GM15510 (cell line): ENCODE data around the gene LGI1.

Source experiments
- POLR2A ChIP-seq: IDR thresholded peaks from 3 replicates; pipeline ENCODE4 v1.6.1; 2011; ENCODE audit warnings: borderline replicate concordance; ENCODE audit not compliant: insufficient read length; ENCODE audit errors: extremely low read depth

Gene LGI1

DNA sequence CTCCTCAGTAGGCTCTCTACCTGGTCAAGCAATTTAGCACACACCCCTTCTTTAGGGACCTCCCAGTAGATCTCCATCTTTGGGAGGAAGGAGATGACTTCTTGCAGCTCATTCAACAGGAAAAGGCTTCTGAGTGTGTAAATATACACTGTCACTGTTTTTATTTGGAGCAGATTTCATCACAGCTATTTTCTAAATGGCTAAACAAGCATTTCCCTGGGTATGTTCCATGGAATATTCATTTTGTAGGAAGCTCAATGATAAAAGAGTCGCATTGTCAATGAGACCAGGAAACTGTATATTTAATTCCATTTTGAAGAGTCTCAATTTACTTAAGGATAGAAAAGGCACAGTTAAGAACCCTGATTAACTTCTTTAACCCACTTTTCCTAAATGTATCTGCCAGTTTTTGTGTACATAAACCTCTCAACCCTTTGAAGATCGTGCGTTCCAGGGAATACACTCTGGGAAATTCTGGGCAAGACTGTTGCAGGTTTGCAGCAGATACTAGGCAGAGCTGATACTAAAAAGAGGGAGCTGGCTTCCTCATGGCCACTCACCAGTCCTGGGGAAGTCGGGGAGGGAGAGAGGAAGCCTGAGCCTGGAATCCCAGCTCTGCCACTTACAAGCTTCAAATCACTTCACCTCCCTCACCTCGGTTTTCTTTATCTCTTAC, 10.1 kb downstream of the LGI1 start:
- TF ChIP-seq POLR2A: no peak

DNA sequence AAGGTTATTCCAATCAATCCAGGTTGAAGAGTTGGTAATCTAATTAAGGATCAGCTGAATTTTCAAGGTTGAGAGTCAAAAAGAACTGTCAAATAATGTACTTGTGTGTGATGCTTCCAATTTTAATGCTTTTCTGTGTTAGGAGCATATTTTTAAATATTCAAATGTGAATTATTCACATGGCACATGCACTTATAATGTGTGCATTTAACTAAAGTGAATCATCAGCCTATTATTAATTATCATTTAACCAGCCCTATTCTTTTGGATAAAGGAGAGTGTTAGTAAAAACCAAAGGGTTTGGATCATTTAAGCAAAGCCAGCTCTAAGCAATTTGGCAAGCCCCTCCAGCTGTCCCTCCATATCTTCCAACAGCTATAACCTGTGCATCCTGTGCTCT, 11.2 kb downstream of the LGI1 start:
- TF ChIP-seq POLR2A: no peak

DNA sequence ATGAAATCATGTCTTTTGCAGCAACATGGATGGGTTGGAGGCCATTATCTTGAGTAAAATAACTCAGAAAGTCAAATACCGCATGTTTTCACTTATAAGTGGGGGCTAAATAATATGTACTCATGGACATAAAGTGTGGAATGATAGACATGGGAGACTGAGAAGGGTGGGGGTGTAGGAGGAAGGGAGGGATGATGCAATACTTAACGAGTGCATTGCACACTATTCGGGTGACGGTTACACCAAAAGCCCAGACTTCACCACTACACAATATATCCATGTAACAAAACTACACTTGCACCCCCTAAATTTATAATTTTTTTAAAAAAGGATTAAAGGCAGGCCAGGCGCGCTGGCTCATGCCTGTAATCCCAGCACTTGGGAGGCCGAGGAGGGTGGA, 13.6 kb downstream of the LGI1 start:
- no peak for TF ChIP-seq POLR2A

DNA sequence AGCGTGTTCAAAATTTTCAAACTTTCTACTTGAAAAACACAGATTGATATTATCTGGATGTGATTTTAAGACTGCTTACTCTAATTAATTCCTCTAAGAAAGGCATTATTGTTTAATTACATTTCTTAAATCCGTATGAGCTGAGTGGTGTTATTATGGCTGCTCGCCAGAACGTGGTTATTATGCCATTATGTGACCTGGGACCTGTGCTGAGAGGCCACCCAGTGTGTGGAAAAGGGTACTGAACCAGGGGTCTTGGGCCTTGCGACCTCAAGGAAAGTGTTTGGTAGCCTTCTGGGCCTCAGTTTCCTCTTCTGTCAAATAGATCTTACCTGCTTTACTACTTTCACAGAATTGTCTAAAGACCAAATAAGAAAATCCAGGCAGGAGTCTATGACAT, 15.4 kb downstream of the LGI1 start:
- no peak for TF ChIP-seq POLR2A

DNA sequence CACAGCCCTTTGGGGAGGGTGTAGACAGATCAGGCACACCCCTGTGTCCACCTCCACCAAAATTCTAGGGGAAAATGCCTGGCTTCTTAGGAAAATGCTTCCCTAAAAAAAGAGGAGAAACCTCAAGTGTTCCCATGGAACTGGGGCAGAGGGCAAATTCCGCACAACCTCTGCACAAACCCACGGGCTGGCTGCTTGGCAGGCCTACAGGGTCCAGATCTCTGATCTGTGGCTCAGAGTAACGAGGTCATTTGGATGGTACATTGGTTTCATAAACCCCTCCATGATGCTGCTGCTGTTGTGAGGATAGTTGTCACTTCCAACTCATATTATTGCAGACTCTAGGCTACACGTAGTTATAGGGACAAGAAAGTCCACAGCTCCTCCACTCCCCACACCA, 16.0 kb downstream of the LGI1 start:
- TF ChIP-seq POLR2A: no peak

- no peak for TF ChIP-seq POLR2A
Observed at GRCh38 chr10:93775356-93775755, 17.6 kb downstream of the LGI1 start.

GRCh38 chr10:93777092-93777491, 19.4 kb downstream of the LGI1 start:
- no peak for TF ChIP-seq POLR2A

DNA sequence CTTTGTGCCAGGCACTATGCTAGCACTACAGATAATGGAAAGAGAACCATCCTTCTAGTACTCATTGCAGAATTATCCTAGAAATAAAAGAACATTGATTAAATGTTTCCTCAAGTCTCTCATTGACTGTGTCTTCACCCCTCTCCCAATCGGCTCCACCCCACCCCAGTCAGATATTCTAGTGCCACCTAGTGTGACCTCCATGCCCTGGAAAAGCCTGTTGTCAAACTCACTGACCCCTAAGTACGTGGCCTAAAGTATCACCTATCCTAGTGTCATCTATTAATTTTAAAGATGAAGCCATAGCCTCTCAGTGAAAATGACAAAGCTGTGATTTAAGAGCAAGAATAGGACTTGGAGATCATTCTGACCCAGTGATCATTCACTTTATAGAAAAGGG, 26.3 kb downstream of the LGI1 start:
- no peak for TF ChIP-seq POLR2A

- no peak for TF ChIP-seq POLR2A
Observed at GRCh38 chr10:93788413-93789208, 30.9 kb downstream of the LGI1 start.

GRCh38 chr10:93790439-93790838, 32.7 kb downstream of the LGI1 start:
- TF ChIP-seq POLR2A: no peak

DNA sequence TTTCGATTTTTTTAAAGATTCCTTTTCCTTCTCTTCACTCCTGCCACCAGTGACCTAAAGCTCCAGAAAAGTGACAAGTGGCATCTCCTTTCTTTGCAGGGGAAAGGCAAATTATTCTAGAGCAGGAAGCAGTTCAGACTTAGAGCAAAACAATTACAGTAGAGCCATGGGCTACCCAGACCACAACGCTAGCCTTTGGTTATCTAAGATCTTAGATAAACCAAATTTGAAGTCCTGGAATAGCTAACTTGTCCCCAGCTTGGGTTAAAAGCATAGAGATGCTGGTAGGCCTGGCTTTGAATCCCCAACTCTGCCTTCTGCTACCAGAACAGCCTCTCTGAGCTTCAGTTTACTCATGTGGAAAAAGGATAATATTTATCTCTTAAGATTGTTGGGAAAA, 38.4 kb downstream of the LGI1 start:
- TF ChIP-seq POLR2A: no peak

- no peak for TF ChIP-seq POLR2A
Observed at GRCh38 chr10:93797825-93798224, 40.1 kb downstream of the LGI1 start.

GRCh38 chr10:93799155-93799708, 41.5 kb downstream of the LGI1 start:
- TF ChIP-seq POLR2A: no peak

DNA sequence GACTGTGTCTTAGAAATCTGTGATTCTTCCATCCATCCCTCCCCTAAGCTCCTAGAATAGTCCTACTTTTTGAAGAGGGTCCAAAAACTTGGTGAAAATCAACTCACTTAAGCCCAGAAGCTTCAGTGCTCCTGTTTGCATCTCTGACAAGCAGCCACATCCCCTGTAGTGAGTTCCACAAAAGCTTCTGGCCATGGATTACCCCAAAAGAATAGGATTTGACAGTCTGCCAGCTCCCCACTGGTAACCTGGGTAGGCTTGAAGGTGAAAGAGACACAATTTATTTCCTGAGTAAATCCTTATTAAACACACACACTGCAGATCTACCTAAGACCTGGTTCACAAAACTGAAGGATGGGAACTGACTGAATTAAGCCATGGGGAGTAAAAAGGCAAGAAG, 46.5 kb downstream of the LGI1 start:
- no peak for TF ChIP-seq POLR2A

DNA sequence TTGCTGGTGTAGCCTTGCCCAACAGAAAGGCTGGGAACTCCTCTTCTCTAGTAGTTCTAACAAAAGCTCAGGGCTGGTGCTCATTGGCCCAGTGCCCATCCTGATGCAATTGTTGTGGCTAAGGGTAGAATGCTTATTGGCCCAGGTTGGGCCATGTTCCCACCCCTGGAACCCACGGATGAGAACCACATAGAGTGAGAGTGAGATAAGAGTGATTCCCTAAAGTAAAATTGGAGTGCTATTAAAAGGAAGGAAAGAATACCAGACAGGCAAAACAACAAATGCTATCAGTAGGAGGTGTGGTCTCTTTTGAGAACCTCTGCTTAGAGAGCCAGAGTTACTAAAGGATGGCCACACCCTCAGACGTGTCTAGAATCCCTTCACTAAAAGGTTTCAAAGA, 49.2 kb downstream of the LGI1 start:
- TF ChIP-seq POLR2A: no peak

GRCh38 chr10:93807371-93807770, 49.6 kb downstream of the LGI1 start:
- TF ChIP-seq POLR2A: no peak

DNA sequence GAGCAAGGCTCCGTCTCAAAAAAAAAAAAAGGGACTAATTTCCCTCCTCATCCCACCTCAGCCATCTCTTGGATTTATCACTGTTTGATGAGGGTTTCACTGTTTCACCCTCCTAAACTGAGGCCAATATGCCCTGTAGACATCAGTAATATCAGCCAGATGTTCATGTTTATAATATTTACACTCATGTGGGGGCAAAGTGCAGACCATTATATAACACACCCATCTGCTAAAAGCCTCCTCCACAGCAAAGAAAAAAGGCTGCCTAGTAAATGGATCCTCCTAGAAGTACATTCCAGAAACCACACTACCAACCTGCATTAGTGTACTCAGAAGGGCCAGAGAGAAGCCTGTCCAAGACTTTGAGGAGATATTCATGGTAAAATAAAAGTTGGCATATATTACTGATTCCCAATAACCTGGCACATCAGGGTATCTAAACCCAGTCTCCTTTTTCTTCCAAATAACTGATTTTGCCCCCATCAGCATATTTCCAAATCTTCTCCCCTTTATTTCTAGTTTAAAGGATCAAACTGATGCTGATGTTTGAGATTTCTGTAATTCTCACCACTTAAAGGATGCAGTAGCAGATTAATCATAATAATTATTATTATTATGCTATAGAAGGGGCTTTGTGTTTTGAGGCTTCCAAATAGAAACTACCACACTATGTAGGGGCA, 55.1 kb downstream of the LGI1 start:
- no peak for TF ChIP-seq POLR2A
